SW480 (cell line): ENCODE data around the gene ABTB1.

Experiments used
- DNase-seq: peaks from one replicate; pipeline ENCODE4 v3.0.0-alpha.2; 2016; ENCODE audit warnings: low spot score

Gene ABTB1

DNA sequence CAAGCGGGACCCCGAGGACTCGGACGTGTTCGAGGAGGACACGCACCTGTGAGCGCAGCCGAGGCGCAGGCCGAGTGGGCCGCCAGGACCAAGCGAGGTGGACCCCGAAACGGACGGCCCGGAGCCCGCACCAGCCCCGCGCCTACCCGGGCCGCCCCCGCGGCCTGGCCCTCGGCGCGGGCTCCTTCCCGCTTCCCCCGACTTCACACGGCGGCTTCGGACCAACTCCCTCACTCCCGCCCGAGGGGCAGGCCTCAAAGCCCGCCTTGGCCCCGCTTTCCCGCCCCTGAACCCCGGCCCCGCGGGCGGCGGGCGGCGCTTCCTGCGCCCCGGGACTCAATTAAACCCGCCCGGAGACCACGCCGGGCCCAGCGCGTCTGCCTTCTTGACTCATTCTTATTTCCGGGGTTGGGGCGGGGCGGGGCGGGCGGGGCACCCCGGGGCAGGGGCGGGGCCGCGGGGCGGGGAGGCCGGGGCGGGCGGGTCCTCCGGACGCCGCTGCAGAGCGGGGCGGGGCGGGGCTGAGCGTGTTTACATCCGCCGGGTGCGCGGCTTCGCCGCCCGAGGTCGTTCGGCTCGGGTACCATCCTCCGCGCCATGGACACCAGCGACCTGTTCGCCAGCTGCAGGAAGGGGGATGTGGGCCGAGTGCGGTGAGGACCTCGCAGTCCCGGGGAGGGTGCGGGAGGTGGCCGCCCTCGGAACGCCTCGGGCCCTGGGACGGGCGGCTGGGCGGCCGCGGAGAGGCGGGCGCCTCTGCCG, at the start of gene ABTB1:
Gene ABTB1, plus strand, starts transcription at position 524 of the 762 bp plus-strand sequence. Its CDS starts 74 bp downstream, at position 598.
- peak; percentile 69 for DNase-seq

DNA sequence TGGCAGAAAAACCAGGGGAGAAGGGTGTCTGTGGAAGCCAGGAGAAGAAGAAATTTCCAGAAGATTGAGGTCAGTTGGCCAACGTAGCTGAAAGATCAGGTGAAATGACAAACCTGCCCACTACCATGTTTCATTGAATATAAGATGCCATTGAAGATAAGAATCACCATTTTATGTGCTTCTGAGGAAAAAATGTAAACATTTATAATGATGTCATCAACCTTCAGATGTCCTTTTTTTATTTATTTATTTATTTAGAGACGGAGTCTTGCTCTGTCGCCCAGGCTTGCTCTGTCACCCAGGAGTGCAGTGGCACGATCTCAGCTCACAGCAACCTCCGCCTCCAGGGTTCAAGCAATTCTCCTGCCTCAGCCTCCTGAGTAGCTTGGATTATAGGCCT, 48.7 kb upstream of the ABTB1 start:
- no peak for DNase-seq

- no peak for DNase-seq
Observed at GRCh38 chr3:127625821-127626220, 46.9 kb upstream of the ABTB1 start.

GRCh38 chr3:127628426-127628787, 44.3 kb upstream of the ABTB1 start:
- no peak for DNase-seq

GRCh38 chr3:127628788-127629466, 43.8 kb upstream of the ABTB1 start, which contains the start of gene PODXL2:
TSS of gene PODXL2 (plus strand) at chr3:127629185. CDS start at chr3:127629220, 35 bp downstream.
- peak; percentile 46 for DNase-seq

DNA sequence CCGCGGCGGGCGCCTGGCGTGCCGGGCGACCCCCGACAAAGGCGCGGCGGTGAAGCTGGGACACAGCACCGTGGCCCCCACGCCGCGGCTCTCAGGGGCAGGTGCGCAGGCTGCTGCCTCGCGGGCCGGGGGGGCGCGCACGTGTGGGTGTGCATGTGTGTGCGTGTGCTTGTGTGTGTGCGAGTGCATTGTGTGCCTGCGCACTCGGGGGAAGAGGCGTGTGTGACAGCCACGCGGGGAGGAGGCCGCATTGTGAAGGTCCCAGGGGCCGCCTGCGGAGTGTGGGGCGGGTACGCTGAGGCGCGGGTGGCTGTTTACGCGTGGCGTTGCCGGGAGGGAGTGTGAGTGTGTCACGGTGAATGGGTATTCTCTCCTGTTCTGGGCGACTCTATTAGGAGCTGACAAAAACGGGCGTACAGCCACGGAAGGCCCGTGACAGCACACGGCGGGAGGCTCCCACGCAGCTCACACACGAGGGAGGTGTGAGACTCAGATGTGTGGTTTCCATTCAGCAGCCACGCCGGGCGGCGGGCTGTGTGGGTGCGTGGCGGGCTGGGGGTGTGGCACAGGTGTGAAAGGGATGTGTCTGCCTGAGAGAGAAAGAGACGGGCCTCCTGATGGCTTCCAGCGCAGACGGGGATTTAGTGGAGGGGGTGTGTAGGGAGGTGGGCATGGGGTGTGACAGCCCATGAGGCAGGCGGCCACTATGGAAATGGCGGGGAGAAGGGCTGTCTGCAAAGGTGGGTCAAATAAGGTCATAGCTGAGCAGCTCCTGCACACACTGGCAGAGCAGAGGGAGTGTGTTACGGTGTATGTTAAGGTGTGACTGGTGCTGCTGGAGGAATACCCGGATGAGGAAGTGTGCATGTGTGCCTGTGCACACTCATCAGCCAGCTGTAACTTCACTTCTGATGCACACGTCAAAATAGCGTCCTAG, 43.0 kb upstream of the ABTB1 start:
- peak; percentile 20 for DNase-seq

DNA sequence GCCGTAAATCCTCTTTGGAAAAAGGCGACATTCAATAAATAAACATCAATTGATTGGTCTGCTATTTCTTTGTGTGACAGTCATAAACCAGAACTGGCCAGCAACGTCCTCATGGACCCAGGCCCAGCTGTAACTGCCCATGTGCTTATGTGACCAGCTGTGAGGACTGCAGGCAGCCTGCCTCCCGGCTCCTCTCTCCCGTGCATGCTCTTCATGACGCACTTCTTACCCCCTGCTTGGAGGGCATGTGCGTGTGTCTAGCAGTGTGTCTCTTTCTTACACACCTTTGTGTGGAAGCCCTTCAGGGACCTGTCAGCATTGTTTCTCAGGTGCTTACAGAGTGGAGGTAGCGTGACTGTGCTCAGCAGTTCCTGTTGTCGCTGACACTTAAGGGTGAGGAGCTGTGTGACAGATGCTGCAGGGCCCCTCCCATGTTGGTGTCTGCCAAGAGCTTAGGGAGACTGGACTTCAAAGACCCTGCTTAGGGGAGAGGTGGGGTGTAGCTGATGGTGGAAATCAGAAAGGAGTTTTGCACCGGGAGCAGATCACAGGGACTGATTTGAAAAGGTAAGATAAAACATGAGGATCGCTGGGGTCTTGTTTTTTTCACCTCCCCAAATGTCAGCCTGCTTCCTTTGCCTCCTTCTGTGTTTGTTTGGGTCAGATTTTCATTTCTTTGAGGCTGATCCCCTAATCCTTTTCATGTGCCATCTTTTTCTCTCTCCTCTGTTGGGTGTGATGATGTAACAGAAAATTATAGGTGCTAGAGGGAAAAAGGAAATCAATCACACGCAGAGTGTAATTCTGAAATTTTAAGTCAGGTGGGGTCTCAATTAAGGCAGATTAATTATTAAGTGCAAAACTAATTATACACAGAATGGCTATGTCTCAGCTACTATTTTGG, 41.7 kb upstream of the ABTB1 start:
- no peak for DNase-seq

- DNase-seq, result no peak
Observed at GRCh38 chr3:127632035-127632820, 40.5 kb upstream of the ABTB1 start.

DNA sequence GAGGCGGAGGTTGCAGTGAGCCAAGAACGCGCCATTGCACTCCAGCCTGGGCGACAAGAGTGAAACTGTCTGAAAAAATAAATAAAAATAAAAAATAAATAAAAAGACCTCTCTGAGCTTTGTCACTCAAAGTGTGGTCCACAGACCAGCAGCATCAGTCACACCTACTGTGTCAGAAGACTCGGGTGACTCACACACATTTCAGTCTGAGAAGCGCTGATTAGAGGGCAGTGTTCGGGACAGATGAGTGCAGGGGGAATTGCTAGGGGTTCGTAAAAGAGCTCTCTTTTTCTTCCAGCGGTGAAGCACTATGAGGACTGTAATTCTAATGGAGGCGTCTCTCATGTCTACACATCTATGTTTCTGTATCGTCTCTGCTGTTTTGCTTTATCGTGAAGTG, 38.1 kb upstream of the ABTB1 start:
- DNase-seq, result no peak

GRCh38 chr3:127637546-127637945, 35.2 kb upstream of the ABTB1 start:
- DNase-seq, result no peak

DNA sequence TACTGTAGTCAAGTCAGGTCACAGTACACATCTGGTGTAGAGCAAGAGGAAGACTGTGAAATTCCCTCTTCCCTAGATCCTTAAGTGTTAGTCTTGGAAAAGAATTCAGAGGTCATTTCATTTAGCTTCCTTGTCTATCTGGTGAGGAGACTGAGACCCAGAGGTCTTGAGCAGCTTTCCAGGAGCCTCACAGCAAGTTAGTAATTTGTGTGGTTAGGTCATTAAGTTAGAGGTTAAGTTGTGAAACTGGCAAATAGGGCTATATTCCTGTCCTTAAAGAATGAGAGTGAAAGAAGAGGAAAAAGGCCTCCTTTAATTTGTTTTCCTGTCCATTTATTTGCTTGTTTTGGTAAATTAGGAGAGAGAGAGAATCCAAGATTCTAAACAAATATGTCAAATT, 34.8 kb upstream of the ABTB1 start:
- no peak for DNase-seq

DNA sequence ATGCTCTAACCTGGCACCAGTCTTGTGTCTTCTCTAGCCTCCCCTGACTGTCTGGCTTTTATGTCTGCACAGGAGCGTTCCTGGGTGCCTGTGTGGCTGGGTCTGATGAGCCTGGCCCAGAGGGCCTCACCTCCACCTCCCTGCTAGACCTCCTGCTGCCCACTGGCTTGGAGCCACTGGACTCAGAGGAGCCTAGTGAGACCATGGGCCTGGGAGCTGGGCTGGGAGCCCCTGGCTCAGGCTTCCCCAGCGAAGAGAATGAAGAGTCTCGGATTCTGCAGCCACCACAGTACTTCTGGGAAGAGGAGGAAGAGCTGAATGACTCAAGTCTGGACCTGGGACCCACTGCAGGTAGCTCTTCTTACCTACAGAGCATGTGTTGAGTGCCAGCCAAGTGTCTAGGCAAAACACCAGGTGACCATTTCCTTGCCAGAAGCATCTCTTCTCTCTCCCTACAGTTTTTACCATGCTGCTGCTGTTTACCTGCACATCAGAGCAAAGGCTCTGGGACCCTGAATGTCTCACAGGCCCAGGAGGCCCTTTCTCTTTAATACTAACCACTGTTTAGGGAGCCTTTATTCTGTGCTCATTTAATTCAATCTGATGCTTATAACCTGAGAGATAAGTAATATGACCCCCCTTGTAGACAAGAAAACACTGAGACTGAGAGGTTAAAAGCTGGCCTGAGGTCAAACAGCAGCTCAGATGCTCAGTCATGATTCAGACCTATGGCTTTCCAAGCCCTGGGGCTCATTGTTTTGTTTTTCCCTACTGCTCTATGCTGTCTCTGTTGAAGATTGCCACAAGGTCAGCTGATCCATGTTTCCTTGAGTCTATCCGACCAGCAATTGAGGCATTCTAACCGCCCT, 33.3 kb upstream of the ABTB1 start:
- no peak for DNase-seq

- no peak for DNase-seq
Observed at GRCh38 chr3:127640042-127640355, 32.8 kb upstream of the ABTB1 start.

- no peak for DNase-seq
Observed at GRCh38 chr3:127644641-127645370, 27.9 kb upstream of the ABTB1 start.

DNA sequence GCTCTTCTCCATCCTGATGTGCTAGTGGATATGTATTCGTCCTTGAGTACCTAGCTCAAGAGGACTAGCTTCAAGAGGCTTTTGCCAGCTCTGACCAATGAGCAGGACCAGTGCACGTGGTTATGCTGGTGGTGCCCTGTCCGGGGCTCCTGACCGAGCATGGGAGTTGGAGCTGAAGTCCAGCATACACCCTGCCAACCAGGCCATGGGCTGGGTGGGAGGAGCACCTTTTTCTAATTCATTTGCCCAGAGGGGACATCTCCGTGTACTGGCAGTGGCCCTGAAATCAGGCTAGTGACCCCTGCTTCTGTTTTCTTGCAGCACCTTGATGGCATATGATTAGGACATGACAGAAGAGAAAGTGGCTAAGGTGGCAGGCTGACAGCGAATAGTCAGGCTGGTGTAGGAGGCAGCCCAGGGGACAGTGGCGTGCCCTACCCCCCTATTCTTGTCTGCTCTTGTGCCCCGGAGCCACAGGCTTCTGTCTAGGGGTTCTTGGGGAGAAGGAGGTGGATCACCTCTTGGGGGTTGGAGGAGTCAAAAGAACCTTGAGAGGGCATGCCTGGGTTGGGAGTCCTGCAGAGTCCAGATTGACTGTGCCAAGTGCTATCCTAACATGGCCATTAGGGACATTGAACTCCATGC, 27.3 kb upstream of the ABTB1 start:
- no peak for DNase-seq

DNA sequence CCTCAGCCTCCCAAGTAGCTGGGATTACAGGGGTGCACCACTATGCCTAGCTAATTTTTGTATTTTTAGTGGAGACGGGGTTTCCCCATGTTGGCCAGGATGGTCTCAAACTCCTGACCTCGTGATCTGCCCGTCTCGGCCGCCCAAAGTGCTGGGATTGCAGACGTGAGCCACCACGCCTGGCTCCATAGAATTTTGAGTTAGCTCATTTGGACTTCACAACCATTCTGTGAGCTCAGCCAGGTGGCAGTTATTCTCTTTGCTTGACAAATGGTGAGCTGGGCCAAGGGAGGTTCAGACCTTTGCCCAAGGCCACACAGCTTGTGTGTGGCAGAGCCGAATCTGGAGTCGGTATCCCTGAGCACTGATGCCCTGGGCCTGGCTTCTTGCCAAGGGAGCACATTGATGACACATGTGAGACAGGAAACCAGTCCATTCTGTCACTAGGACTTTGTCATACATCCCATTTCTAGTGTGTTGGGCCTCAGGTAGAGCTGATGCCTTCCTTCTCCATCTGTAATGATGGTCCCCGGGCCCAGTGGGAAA, 26.2 kb upstream of the ABTB1 start:
- DNase-seq, result no peak

DNA sequence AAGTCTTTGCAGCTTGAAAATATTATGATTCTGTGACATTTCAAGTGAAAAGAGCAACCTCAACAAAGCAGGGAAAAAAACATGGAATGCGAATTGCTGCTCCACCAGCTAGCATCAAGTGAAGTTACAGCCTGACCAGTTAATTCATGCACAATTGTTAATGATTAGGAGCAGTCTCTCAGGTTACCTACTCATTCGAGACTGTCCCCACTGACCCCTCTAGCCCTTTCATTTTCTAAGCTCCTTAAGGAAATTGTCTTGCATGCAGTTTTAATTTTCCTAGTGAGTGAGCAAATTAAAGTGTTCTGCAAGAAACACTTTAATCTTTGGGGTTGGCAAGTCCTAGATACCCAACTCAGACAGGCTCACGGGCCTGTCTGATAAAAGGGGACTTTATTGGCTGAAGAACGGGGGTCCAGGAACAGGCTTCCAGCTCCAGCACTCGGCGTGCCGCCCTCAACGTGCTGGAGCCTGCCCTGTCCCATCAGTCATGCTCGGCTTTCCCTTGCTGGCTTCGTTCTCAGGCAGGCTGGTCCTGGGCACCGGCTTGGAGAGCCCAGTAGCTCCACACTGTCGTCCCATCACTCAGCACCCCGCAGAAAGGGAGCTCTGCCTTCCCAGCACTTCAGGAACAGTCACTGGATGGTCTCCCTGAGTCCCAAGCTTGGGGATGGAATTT, 25.4 kb upstream of the ABTB1 start:
- DNase-seq, result no peak

DNA sequence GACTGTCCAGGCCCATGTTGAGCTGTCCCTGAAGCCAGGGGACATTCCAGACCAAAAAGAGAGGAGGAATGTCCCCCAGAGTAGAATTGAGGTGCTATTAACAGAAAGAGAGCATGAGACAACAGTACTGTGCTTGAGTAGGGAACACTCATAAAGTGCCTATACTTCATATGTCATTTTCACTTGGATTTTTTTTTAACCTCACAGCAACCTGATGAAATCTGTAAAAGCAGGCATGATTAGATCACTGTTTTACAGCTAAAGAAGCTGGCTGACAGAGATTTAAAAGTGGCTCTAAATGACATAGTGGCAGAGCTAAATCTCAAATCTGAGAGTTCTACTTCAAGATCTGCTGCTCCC, 24.9 kb upstream of the ABTB1 start:
- no peak for DNase-seq
